HG02588 (cell line): ENCODE data around the gene TCF7L1.

Experiments used
- ATAC-seq: cut with Tn5 transposase; IDR thresholded peaks from one replicate; pipeline ENCODE4 v1.9.1; 2021; ENCODE audit warnings: mild to moderate bottlenecking, moderate library complexity; ENCODE audit not compliant: unreplicated experiment

TCF7L1 gene

DNA sequence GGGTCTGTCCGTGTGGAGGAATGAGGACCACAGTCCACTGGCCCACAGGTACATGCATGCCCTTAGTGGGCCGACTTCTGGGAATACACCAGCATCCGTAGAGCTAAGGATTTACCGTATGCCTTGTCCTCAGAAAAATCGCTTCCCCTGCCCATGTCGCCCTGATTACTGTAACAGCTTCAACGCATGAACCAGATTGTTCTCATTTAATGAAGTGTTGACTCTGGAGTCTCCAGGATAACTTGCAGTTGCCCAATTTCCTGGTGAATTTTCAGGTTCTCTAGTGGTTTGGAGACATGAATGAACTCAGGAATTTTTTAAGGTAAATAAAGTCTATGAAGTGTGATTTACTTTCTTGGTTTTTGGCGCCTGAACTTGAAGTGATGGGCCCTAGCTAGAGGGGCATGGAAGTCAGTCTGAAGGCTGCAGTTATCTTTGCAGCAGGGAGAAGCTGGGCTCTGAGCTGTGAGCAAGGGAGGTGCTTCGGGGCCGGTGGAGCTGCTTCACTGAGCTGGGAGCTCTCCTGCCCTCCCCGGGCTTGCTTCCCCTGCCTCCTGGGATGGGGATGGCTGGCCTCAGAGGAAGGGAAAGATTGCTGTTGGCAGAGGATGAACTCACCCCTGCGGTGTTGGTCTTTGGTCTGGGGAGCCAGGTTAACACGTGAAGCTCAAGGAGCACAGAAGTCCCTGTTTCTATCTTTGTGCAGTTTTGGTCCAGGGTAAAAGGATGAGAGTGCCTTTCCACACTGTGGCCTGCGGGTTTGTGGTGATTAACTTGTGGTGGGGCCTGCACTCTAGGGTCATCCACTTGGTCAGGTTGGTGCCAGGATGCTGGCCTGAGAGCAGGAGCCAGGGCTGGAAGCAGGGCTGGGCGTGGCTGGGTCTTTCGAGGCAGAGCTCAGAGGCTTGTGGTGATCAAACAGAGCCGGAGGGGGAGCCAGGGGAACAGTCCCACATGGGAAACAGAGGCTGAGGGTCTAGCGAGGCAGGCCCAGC lies 28.1 kb downstream of the TCF7L1 start:
- ATAC-seq = no peak

DNA sequence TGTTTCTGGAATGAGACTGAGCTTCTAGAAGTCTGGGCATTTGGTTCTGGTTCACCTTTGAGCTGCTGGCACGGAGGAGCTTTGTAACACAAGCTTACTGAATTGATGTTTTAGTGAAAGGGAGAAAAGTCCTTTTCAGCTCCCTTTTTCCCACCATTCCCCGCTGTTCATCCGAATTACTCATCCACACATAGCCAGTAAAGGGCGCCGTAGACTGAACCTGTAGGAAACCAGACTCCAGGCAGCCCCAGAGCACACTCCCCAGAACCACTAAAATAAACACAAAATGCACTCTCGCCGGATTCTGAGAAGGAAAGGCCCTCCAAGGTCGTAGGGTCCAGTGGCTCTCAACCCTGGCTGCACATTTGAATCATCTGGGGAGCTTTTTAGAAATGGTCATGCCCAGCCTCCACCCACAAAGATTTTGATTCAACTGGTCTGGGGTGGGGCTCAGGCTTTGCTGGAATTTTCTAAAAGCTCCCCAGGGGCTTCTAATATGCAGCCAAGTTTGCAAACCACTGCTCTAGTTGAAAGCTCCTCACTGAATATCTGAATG lies 29.6 kb downstream of the TCF7L1 start:
- no peak for ATAC-seq

DNA sequence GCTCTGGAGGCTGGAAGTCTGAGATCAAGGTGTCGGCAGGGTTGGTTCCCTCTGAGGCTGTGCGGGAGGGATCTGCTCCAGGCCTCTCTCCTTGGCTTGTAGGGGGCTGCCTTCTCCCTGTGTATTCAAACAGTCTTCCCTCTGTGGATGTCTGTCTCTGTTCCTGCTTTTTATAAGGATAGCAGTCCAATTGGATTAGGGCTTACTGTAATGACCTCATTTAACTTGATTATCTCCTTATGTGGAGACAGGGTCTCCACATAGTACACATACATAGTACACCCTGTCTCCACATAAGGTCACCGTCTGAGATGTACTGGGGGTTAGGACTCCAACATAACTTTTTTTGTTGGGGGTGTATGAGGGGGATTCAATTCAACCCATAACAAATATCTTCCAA lies 30.5 kb downstream of the TCF7L1 start:
- no peak for ATAC-seq

DNA sequence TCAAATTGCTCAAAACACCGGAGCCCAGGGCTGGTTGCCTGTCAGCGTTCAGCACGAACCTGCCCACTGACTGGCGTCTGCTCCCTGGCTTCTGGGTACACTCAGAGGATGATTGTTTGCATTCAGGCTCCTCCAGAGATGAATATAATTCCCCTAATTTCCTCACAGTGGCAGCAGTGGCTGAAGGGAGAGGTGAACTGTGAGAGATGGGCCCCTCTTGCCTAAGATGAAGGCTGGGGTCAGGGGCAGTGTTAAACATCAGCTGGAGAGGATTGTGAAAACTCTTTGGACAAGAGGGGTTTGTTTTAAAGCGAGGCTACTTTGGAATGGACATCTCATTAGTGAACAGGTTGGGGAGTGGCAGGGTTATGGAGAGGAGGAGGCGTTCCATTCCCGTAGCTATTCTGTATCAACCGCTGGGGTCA lies 31.0 kb downstream of the TCF7L1 start:
- ATAC-seq = no peak

DNA sequence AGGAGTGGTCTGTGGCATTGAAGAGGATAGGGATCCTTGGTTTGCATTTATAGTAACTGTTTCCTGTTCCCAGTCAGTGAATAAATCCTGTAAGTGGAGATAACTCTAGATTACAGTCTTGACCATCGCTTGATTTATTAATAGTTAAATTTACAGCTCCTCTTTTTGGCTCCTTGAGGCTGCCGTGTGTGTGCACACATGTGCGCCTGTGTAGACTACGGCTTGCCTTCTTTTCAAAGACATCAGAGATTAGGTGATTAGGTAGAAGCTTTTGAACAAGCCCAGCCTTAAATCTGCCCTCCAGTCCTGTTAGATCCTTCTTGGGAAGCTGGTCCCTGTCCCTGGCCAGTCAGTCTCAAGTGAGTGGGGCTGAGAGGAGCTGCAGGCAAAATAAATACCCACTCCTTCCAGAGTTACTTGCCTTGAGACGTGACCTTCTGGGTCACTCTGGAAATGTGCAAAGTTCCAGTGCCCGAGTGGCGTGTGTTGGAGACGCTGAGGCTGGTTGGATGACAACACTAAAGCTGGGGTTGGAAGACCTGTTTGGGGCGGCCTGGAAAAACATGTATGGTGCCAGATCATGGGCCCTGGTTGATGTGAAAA lies 32.0 kb downstream of the TCF7L1 start:
- ATAC-seq = no peak

DNA sequence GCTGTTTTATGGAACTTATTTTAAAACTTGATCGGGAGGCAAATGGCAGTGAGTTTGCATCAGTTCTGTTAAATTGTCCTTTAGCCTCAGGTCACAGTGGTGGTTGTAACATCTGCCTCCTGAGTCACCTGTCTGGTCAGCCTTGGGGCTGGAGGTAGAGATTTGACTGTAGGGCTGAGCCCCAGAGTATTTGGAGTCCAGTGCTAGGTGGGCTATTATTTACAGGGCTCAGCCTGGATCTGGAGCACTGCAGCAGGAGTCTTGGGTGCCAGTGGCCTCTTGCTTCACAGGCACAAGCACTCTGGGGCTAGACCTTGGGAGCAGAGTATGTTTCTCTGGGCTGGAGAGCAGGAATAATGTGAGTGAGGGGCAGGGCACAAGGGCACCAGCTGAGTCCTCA lies 32.8 kb downstream of the TCF7L1 start:
- no peak for ATAC-seq

DNA sequence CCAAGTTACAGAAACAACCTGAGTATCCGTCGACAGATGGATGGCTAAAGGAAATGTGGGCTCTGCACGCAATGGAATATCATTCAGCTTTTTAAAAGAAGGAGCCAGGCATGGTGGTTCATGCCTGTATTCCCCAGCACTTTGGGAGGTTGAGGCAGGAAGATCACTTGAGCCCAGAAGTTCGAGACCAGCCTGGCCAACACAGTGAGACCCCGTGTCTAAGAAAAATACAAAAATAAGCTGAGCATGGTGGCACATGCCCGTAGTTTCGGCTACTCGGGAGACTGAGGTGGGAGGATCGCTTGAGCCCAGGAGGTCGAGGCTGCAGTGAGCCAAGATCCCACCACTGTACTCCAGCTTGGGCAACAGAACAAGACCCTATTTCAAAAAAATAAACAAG lies 34.3 kb downstream of the TCF7L1 start:
- no peak for ATAC-seq

DNA sequence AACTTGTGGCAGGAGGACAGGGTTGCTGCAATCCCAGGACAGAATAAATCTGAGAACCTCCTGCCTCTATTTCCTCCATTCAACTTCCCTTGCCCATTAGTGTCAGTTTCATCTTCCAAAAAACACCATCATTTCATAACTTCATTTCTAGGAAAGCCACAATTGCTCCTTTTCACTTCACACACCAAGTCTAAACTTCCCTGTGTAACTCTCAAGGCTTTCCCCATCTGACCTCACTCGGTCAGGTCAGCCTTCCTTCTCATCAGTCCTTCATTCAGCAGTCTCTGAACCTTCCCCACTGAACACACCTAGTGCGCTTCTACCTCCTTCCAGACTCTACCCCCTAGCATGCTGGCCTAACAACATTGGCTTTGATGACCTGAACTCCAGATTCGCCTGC lies 35.8 kb downstream of the TCF7L1 start:
- no peak for ATAC-seq

DNA sequence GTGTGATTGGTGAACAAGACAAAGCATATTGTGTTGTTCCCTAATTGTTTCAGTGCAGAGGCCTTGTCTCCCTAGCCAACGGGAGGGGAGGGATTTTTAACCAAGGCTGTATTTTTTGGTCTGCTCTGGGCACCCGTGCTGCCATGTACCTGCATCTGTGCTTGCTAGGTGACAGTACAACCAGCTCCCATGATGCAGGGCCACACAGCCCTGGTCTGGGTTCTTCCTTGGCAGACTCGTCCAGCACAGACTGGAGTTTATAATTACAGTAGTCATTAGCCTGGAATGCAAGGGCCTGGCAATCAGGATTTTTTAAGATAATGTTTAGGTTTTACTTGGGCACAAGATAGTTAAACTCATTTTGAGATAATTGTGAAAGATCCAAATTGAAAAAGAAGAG lies 36.4 kb downstream of the TCF7L1 start:
- ATAC-seq = no peak

DNA sequence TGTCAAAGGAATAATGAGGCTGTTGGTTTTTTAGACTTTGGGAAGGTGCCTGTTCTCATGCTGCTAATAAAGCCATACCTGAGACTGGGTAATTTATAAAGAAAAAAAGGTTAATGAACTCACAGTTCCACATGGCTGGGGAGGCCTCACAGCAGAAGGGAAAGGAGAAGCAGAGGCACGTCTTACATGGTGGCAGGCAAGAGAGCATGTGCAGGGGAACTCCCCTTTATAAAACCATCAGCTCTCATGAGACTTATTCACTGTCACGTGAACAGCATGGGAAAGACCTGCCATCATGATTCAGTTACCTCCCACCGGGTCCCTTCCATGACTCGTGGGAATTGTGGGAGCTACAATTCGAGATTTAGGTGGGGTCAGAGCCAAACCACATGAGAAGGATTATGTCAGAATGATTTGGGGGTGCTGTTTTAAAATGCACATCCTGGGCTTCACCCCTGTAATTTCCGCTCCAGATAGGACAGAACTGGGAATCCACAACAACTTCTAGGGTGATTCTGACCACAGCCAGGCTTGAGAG lies 37.8 kb downstream of the TCF7L1 start:
- no peak for ATAC-seq

DNA sequence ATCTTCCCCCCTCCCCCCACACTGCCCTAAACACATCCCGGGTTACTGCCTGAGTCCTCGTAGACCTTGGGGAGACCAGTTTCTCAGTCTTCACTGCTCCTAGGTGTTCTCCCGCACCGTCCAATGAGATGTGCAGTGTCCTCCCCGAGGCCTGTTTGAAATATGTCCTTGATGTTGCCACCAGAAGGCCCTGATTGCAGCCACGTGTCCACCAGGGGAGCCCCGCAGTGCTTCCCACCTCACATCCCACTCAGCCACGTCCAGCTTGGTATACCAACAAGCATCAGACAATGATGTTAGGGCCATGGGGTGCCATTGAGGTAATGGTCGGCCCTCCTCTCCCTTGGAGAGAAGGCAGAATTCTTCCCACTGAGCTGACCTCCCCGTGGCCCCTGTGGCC lies 38.7 kb downstream of the TCF7L1 start:
- no peak for ATAC-seq

DNA sequence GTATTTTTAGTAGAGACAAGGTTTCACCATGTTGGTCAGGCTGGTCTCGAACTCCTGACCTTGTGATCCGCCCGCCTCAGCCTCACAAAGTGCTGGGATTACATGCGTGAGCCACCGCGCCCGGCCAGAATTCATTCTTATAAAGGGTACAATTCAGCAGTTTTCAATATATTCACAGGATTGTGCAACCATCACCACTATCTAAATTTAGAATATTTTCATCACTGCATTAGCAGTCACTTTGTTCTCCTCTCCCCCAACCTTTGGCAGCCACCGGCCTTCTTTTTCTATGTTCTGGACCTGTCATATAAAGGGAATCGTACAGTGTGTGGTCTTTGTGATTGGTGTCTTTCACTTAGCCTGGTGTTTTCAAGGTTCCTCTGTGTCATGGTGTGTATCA lies 40.7 kb downstream of the TCF7L1 start:
- ATAC-seq = no peak

DNA sequence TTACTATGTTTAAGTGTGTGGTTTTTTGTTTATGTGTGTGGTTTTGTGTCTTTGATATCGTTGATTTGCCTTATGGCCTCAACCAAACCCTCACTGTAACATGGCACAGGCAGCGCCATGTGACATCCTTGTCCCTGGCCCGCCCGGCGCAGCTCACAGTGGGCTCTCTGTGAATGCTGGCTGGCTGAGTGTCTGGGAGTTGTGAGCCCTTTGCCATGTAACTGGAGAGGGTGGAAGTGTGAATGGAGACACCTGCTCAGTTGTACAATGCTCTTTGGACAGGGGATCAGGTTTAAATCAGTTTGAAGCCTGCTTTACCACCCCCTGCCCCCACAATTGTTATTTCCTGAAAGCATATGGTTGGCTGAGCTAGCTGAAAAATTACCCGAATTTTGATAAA lies 41.8 kb downstream of the TCF7L1 start:
- no peak for ATAC-seq

DNA sequence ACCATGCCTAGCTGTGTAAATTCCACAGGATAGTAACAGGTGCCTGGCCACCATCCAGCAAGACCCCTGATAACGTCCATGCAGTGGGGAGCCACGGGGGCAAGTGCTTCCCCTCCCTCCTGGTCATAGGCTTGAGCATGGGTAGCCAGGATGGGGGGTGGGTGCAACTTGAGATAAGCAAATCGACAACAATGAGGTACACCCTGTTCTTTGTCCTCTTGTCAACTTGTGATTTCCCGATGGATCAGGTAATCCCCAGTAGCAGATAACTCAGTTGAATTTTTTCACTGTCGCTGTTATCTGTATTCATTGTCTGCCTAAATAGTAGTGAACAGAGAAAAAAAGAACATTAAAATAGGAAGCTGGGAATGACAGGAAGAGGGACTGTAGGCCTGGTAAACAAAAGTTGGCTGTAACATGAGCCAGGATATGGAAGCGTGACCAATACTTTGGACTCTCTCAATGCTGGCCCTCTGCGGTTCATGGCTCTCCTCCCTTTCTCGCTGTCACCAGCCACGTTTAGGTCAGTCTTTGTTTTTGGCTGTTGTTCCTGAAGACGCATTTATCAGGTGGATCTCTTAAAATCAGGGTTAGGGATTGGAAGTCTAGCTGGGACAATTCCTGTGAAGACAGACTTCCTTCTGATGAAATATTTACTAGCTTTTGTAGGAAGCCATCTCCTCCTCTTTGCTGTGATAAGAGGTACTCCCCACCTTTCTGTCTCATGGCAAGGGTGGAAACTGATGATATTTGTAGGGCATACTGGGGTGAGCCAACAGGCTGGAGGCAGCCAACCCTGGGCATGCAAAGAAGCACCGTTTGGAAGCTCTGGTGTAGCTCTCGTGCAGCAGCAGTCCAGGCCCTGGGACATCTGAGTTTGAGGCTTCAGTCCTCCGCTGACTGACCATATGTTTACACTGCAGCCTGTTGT lies 42.4 kb downstream of the TCF7L1 start:
- ATAC-seq = no peak

DNA sequence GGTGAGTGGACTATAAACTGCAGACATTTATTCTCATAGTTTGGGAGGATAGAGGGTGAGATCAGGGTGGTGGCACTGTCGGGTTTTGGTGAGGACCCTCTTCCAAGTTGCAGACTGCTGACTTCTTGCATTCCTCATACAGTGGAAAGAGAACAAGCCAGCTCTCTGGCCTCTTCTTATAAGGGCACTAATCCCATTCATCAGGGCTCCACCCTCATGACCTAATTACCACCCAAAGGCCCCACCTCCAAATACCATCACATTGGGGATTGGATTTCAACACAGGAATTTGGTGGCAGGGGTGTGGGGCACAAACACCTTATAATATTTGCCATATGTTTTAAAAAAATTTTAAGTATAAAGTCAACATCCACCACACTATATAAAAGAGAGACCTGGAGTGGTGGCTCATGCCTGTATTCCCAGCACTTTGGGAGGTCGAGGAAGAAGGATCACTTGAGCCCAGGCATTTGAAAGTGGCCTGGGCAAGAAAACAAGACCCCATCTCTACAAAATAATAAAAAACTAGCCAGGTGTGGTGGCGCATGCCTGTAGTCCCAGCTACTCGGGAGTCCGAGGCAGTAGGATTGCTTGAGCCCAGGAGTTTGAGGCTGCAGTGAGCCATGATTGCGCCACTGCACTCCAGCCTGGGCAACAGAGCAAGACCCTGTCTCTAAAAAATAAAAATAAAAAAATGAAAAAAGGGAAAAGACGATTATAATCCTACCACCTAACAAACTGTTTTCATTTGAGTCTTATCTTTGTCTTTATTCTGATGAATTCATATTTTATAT lies 44.0 kb downstream of the TCF7L1 start:
- no peak for ATAC-seq

DNA sequence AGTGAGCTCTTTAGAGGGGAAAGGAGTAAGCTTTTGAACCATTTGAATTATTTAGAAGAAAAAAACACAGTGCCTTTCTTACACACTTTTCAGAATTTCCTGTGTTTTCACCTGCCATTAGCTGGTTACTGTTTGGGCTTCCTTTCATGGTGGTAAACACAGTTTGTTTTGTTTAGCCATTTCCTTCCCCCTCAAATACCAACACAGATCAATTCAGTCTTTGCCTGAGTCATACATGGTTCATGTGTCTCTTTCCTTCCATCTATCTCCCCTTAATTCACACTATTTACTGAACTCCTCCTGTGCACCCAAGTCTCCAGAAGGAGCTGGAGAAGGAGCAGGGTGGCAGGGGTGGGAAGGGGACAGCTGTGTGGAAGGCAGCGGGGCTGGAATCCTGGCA lies 45.0 kb downstream of the TCF7L1 start:
- no peak for ATAC-seq

DNA sequence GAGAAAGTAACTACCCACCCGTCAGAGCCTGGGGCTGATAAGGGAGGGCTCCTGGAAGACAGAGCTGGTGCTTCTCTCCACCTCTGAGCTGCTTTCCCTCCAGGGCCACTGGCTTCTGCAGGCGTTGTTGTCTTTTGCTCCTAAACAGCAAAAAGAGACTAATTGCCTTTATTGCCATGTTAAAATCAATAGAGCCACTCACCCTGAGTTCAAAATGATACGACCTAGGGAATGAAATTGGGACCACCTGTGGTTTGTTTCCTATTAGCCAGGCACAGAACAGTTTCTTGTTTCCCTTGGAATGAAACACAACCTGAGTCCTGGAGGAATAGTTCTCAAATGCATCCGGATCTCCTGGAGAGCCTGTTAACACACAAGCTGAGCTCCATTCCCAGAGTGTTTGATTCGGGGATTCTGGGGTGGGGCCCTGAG lies 45.8 kb downstream of the TCF7L1 start:
- ATAC-seq = no peak

DNA sequence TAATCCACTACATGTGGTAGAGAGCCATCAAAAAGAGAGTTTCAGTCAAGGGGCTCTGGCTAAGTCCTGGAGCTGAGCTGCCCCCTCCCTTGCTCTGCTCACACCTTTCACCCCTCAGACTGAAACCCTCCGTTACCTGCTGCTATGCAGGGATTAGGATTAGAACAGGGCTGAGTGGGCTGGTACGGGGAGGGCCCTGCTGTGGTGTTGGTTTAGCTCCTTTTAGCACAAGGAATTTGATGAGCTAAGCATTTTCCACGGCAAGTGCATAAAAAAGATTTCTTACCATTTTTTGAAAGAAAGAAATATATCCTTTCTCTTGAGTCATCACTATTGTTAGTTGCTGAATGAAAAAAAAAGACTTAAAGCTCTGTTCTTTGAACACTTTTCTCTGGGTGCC lies 46.3 kb downstream of the TCF7L1 start:
- no peak for ATAC-seq

DNA sequence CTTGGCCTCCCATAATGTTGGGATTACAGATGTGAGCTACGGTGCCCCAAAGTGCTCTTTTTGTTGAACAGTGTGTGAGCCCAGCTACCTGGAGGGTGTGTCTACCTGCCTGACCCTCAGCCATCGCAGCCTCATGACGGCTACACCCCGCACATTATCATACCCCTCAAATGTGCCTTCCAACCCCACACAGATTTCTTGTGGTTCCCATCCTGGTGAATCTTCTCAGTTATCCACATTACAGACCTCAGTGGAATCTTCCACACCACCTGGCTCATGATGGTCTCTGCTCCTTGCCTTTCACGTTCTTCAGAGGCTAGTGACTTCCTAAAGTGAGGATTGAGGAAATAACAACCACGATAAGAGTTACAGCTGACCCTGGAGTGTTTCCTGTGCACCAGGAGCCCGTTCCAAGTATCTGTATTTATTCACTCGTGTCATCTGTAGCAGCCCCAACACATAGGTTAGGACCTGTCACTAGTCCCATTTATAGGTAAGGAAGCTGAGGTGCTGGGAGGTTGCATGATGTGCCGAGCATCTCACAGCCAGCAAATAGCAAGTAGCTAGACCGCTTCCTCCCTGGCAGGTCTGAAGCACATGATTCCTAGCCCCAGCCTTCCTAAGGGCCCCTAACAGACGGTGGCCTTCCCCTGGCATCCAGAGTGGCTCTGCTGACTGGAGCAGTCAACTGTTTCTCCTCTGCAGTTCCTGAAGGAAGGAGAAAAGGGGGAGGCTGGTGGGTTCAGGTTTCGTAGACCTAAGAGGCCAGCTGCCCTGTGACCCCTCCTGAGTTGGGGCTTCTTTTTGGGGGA lies 47.3 kb downstream of the TCF7L1 start:
- no peak for ATAC-seq
